Calu3 (cell line): ENCODE results near the gene PCDHGA8. TPM values are rescaled to one million over a fixed set of nuclear protein-coding genes. Genes with fewer than 3 reads are reported as not detected.
"Not testable (repeated sequence)": the region's sequence is repeated elsewhere in the genome, so short reads cannot be mapped to it uniquely, and the experiment has no call there.

Experiments used
- BruUV-seq: library from RNA; stranded (reverse); fragments of 400-500 nt; replicated peaks from 2 replicates; lab custom pipeline; 2021; lab: Mats Ljungman, UMichigan
- CTCF ChIA-PET: fragments of 300-600 bp; sonication (Branson Sonifier 250); formaldehyde crosslinking; loops from one replicate; lab custom pipeline; 2022; ENCODE audit warnings: antibody characterized with exemption; lab: Charles Lee
- DNase-seq: peaks from one replicate; pipeline ENCODE4 v3.0.0; 2022
- H3K27ac Mint-ChIP-seq: one replicate; pipeline ENCODE4 v1.8.0; 2022; ENCODE audit warnings: mixed read lengths; ENCODE audit not compliant: unreplicated experiment
- H3K27me3 Mint-ChIP-seq: one replicate; pipeline ENCODE4 v1.8.0; 2022; ENCODE audit warnings: mixed read lengths; ENCODE audit not compliant: unreplicated experiment
- H3K36me3 Mint-ChIP-seq: one replicate; pipeline ENCODE4 v1.8.0; 2022; ENCODE audit warnings: mild to moderate bottlenecking, moderate library complexity, mixed read lengths; ENCODE audit not compliant: insufficient read depth, unreplicated experiment
- H3K4me1 Mint-ChIP-seq: one replicate; pipeline ENCODE4 v1.8.0; 2022; ENCODE audit warnings: mild to moderate bottlenecking, low read depth, mixed read lengths; ENCODE audit not compliant: unreplicated experiment
- H3K4me3 Mint-ChIP-seq: one replicate; pipeline ENCODE4 v1.8.0; 2022; ENCODE audit warnings: mild to moderate bottlenecking, low read depth, moderate library complexity, mixed read lengths; ENCODE audit not compliant: unreplicated experiment
- H3K9me3 Mint-ChIP-seq: one replicate; pipeline ENCODE4 v1.8.0; 2022; ENCODE audit warnings: low read depth, mixed read lengths; ENCODE audit not compliant: unreplicated experiment
- CTCF ChIP-seq: fragments of 200-600 bp; IDR thresholded peaks from one replicate; pipeline ENCODE4 v1.8.0; 2022; ENCODE audit warnings: antibody characterized with exemption; ENCODE audit not compliant: unreplicated experiment
- intact Hi-C: fragments of 100-400 bp; cut with micrococcal nuclease; formaldehyde crosslinking; loops from one replicate; pipeline ENCODE4 v1.10.0; 2022; ENCODE audit not compliant: unreplicated experiment
- total RNA-seq: library from RNA; stranded (reverse); gene quantifications from 2 replicates; pipeline ENCODE4 v1.2.3, GENCODE V29; 2022

PCDHGA8 gene
- total RNA-seq, 1 experiment from 2014 or later: 1.1 TPM

GRCh38 chr5:141389153-141390042 lies 3.0 kb upstream of the PCDHGA8 start:
- Mint-ChIP-seq H3K4me3 (no peak overlapping the region), H3K27ac (no peak overlapping the region), H3K4me1 (no peaks in the 10 kb centered on the region), H3K36me3 (peaks cover 9% of the 10 kb centered on the region), H3K27me3 (no peaks in the 10 kb centered on the region), H3K9me3 (peaks cover 17% of the 10 kb centered on the region)
- no TSS peak for BruUV-seq
- CTCF ChIA-PET: no interaction called here
- no peak for DNase-seq
- intact Hi-C loops: no loop called here
- TF ChIP-seq CTCF: no peak

GRCh38 chr5:141393267-141393666 lies 834 bp downstream of the PCDHGA8 start:
- H3K36me3 Mint-ChIP-seq: peaks cover 9% of the 10 kb centered on the region
- no peak for DNase-seq
- H3K27me3 Mint-ChIP-seq: no peaks in the 10 kb centered on the region
- CTCF ChIA-PET: no interaction called here
- H3K4me3 Mint-ChIP-seq: no peak overlapping the region
- intact Hi-C loops: no loop called here
- no peak for TF ChIP-seq CTCF
- H3K9me3 Mint-ChIP-seq: peaks cover 20% of the 10 kb centered on the region
- no peak overlapping the region for H3K27ac Mint-ChIP-seq
- no TSS peak for BruUV-seq
- H3K4me1 Mint-ChIP-seq: no peaks in the 10 kb centered on the region

GRCh38 chr5:141394401-141395187 lies 2.2 kb downstream of the PCDHGA8 start:
- DNase-seq, intact Hi-C loops, H3K27me3 Mint-ChIP-seq, H3K4me1 Mint-ChIP-seq, BruUV-seq, H3K27ac Mint-ChIP-seq, CTCF ChIA-PET, H3K4me3 Mint-ChIP-seq: not testable (repeated sequence)
- H3K36me3 Mint-ChIP-seq: peaks cover 13% of the 10 kb centered on the region
- peaks cover 13% of the 10 kb centered on the region for H3K9me3 Mint-ChIP-seq

- CTCF ChIA-PET: interaction anchor here (1.0 to 2.3 kb wide), 6 partner anchors 20 to 174 kb away, joined by 3 to 9 read pairs (median 6); partner anchors contain the start of genes PCDHB14 and PCDHGB7
- TF ChIP-seq CTCF: peak; percentile 67
- peak; percentile 70 for DNase-seq
- peak within 1 kb of the TSS; percentile 58 for H3K4me3 Mint-ChIP-seq
- H3K27me3 Mint-ChIP-seq, BruUV-seq, H3K4me1 Mint-ChIP-seq, H3K27ac Mint-ChIP-seq, intact Hi-C loops: not testable (repeated sequence)
- peaks cover 11% of the 10 kb centered on the region for H3K9me3 Mint-ChIP-seq
- peaks cover 15% of the 10 kb centered on the region for H3K36me3 Mint-ChIP-seq
Measured at GRCh38 chr5:141397756-141398551, 5.5 kb downstream of the PCDHGA8 start, which contains the start of gene PCDHGB5. Gene PCDHGB5 (plus strand): TSS chr5:141397947. CDS start chr5:141398128, 181 bp downstream.
